ENCODE data around the gene CAPN12. TPM values are rescaled to one million over a fixed set of nuclear protein-coding genes. Genes with fewer than 3 reads are reported as not detected.

CAPN12 gene
- total and polyA plus RNA-seq, 10 of the 15 experiments (the other 5 are each of a cell fraction or from before 2014, with no cell fraction given), result 0.64 to 4.6 (median 2.0) TPM

- ChIA-PET POLR2A (interaction anchor here (0.6 to 1.3 kb wide), 4 partner anchors 116 to 331 kb away, joined by 3 to 5 read pairs (median 4); partner anchors contain the start of genes MRPS12 and SARS2), CTCF (interaction anchor here (0.9 to 3.2 kb wide), 7 partner anchors 34 to 195 kb away, joined by 3 to 20 read pairs (median 4); partner anchors contain the start of genes MRPS12 and SARS2), SMC1A (ENCODE audit: uncharacterized antibody, unreplicated experiment) (interaction anchor here (0.9 to 1.4 kb wide), 5 partner anchors 97 to 332 kb away, joined by 3 to 4 read pairs (median 4); partner anchors contain the start of genes ECH1, FAM98C, MRPS12 and SARS2), RAD21 (ENCODE audit: unreplicated experiment) (interaction anchor here (0.7 to 1.8 kb wide), 5 partner anchors 101 to 333 kb away, joined by 3 to 11 read pairs (median 3); partner anchors contain the start of genes FAM98C, MRPS12, RINL and SARS2)
- WGBS (ENCODE audit: insufficient coverage, insufficient replicate concordance, low lambda C conversion rate, missing lambda C conversion rate), result 45% methylated on average over 11 of the region's 18 CpGs
- H2AFZ ChIP-seq (ENCODE audit: control insufficient read depth, low read depth, low read length), result peak overlapping the region; percentile 39; the same call in 1 of the 2 replicates
- no peaks in the 10 kb centered on the region; the same call in 1 of the 2 replicates for H3K79me2 ChIP-seq (ENCODE audit: control insufficient read depth, insufficient read depth, low read length)
- peaks cover 22% of the 10 kb centered on the region for H3K4me1 ChIP-seq (ENCODE audit: control insufficient read depth, insufficient read depth, low read length)
- H4K20me1 ChIP-seq (ENCODE audit: control insufficient read depth, insufficient read depth), result no peaks in the 10 kb centered on the region
- H3K27ac ChIP-seq (ENCODE audit: control insufficient read depth, insufficient read depth), result peak overlapping the region; percentile 41
- FAIRE-seq (no peak), ATAC-seq (peak; percentile 20; the same call in 1 of the 3 replicates), DNase-seq (ENCODE audit: low read depth, low spot score) (no peak)
- peak overlapping the region; percentile 5; the same call in 1 of the 2 replicates for H3K9ac ChIP-seq (ENCODE audit: control insufficient read depth, insufficient read depth, low read length)
- H3K9me3 ChIP-seq (replicated peaks; ENCODE audit: control insufficient read depth, insufficient read depth, low read length), result no peaks in the 10 kb centered on the region
- in situ Hi-C loops (cut with MboI) (no loop called here), intact Hi-C loops (cut with micrococcal nuclease; ENCODE audit: unreplicated experiment) (loop anchor here (10.0 kb wide), 1 partner anchor 220 kb away; no protein-coding TSS in a partner anchor)
- H3K27me3 ChIP-seq (replicated peaks in 1 of 2; ENCODE audit: control insufficient read depth in 2 of 2, insufficient read depth in 2 of 2, low read length in 1 of 2), result no peaks in the 10 kb centered on the region
- peak overlapping the region; percentile 72; the same call in 1 of the 2 replicates for H3K4me2 ChIP-seq (ENCODE audit: control insufficient read depth, insufficient read depth)
- peak overlapping the region; percentile 57; the same call in 1 of the 2 replicates for H3K4me3 ChIP-seq
- H3K36me3 ChIP-seq (ENCODE audit: control insufficient read depth in 2 of 2, insufficient read depth in 2 of 2, low read length in 1 of 2), result peaks cover 0 to 1% of the 10 kb centered on the region in 2 experiments; a peak in 1 of 4 replicates
- BruUV-seq (replicated peaks), result no TSS peak
- peak; percentile 15 for TF ChIP-seq SP1 (IDR thresholded peaks at IDR 0.05; ENCODE audit: low read depth, low read length)
- TF ChIP-seq NR2F1 (conservative IDR thresholded peaks at IDR 0.05), result no peak
- TF ChIP-seq, protein P1, sequence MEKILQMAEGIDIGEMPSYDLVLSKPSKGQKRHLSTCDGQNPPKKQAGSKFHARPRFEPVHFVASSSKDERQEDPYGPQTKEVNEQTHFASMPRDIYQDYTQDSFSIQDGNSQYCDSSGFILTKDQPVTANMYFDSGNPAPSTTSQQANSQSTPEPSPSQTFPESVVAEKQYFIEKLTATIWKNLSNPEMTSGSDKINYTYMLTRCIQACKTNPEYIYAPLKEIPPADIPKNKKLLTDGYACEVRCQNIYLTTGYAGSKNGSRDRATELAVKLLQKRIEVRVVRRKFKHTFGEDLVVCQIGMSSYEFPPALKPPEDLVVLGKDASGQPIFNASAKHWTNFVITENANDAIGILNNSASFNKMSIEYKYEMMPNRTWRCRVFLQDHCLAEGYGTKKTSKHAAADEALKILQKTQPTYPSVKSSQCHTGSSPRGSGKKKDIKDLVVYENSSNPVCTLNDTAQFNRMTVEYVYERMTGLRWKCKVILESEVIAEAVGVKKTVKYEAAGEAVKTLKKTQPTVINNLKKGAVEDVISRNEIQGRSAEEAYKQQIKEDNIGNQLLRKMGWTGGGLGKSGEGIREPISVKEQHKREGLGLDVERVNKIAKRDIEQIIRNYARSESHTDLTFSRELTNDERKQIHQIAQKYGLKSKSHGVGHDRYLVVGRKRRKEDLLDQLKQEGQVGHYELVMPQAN (conservative IDR thresholded peaks at IDR 0.05), result no peak
Measured at GRCh38 chr19:38735257-38735686, 9.0 kb downstream of the CAPN12 start.

Measured in GM12878 (cell line).